ENCODE results near the gene TRIM58. TPM values are rescaled to one million over a fixed set of nuclear protein-coding genes. Genes with fewer than 3 reads are reported as not detected.

TRIM58 gene
- total RNA-seq, 1 experiment from 2014 or later: not detected

GRCh38 chr1:247854899-247855545, 2.0 kb upstream of the TRIM58 start:
- Histone ChIP-seq H2AFZ (ENCODE audit: low read depth, low read length, poor library complexity, severe bottlenecking) (no peak overlapping the region), H3K4me3 (replicated peaks in 1 of 2; ENCODE audit: low read depth in 1 of 2, low read length in 2 of 2) (no peak overlapping the region), H3K36me3 (ENCODE audit: control insufficient read depth in 1 of 2, insufficient read depth in 2 of 2, low read length in 2 of 2) (no peaks in the 10 kb centered on the region), H3K27me3 (ENCODE audit: insufficient read depth, low read length) (no peaks in the 10 kb centered on the region), H3K27ac (ENCODE audit: low read depth, low read length) (no peak overlapping the region), H4K20me1 (ENCODE audit: insufficient read depth) (no peaks in the 10 kb centered on the region), H3K9me2 (ENCODE audit: insufficient read depth) (no peaks in the 10 kb centered on the region), H3K4me1 (ENCODE audit: control insufficient read depth in 1 of 2, insufficient read depth in 2 of 2, low read length in 2 of 2) (no peaks in the 10 kb centered on the region), H3K79me2 (ENCODE audit: insufficient read depth, low read length) (no peaks in the 10 kb centered on the region), H3K9me3 (ENCODE audit: control insufficient read depth in 1 of 2, insufficient read depth in 1 of 2, low read depth in 1 of 2, low read length in 2 of 2) (peaks cover under 1 to 9% of the 10 kb centered on the region in 2 experiments; a peak in 2 of 4 replicates), H3K9ac (ENCODE audit: low read length) (no peak overlapping the region), H3K4me2 (ENCODE audit: low read length) (no peak overlapping the region)
- ChIA-PET POLR2A (no interaction called here), CTCF (no interaction called here), RAD21 (ENCODE audit: low non-redundant PET in 1 of 2, low total read pairs in 2 of 2, uncharacterized antibody in 2 of 2, unreplicated experiment in 2 of 2) (no interaction called here)
- no peak for ATAC-seq
- intact Hi-C loops (cut with micrococcal nuclease): no loop called here
- no peak for DNase-seq (ENCODE audit: low read depth, low spot score)
- no TSS peak for BruUV-seq (replicated peaks)
- TF ChIP-seq RAD21 (IDR thresholded peaks at IDR 0.05; ENCODE audit: low read depth) (no peak), SIN3A (IDR thresholded peaks at IDR 0.05; ENCODE audit: low read depth) (no peak), YY1 (IDR thresholded peaks at IDR 0.05; ENCODE audit: extremely low read depth, insufficient replicate concordance, low read depth, low read length) (no peak), CBX3 (IDR thresholded peaks at IDR 0.05; ENCODE audit: low read depth) (no peak), FOSL1 (IDR thresholded peaks at IDR 0.05; ENCODE audit: low read depth) (no peak), ZNF274 (IDR thresholded peaks at IDR 0.05; ENCODE audit: low read depth, low read length) (no peak), CTCF (IDR thresholded peaks at IDR 0.05 in 2 of 3, conservative IDR thresholded peaks at IDR 0.05 in 1 of 3; ENCODE audit: borderline replicate concordance in 1 of 3, insufficient read depth in 1 of 3, low read depth in 2 of 3, low read length in 2 of 3) (no peak), EGR1 (IDR thresholded peaks at IDR 0.05; ENCODE audit: low read depth) (no peak), ZFX (IDR thresholded peaks at IDR 0.05) (no peak), REST (IDR thresholded peaks at IDR 0.05; ENCODE audit: low read depth) (no peak), JUND (IDR thresholded peaks at IDR 0.05) (no peak), CEBPB (IDR thresholded peaks at IDR 0.05; ENCODE audit: low read depth) (no peak), TCF7L2 (IDR thresholded peaks at IDR 0.05; ENCODE audit: borderline replicate concordance, extremely low read depth, insufficient read depth, insufficient read length) (no peak), POLR2AphosphoS5 (IDR thresholded peaks at IDR 0.05; ENCODE audit: low read depth, low read length) (no peak), EZH2 (IDR thresholded peaks at IDR 0.05) (no peak), SRF (IDR thresholded peaks at IDR 0.05; ENCODE audit: low read depth) (no peak), POLR2A (IDR thresholded peaks at IDR 0.05; ENCODE audit: borderline replicate concordance, extremely low read depth, insufficient read depth, insufficient read length) (no peak), ELF1 (IDR thresholded peaks at IDR 0.05; ENCODE audit: borderline replicate concordance, low read depth) (no peak)
- TF ChIP-seq, protein P1, sequence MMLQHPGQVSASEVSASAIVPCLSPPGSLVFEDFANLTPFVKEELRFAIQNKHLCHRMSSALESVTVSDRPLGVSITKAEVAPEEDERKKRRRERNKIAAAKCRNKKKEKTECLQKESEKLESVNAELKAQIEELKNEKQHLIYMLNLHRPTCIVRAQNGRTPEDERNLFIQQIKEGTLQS (IDR thresholded peaks at IDR 0.05): no peak
- TF ChIP-seq, protein P2, sequence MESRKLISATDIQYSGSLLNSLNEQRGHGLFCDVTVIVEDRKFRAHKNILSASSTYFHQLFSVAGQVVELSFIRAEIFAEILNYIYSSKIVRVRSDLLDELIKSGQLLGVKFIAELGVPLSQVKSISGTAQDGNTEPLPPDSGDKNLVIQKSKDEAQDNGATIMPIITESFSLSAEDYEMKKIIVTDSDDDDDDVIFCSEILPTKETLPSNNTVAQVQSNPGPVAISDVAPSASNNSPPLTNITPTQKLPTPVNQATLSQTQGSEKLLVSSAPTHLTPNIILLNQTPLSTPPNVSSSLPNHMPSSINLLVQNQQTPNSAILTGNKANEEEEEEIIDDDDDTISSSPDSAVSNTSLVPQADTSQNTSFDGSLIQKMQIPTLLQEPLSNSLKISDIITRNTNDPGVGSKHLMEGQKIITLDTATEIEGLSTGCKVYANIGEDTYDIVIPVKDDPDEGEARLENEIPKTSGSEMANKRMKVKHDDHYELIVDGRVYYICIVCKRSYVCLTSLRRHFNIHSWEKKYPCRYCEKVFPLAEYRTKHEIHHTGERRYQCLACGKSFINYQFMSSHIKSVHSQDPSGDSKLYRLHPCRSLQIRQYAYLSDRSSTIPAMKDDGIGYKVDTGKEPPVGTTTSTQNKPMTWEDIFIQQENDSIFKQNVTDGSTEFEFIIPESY (IDR thresholded peaks at IDR 0.05; ENCODE audit: extremely low read depth, insufficient replicate concordance, low read length): no peak

Measured in HCT116 (cell line).